ENCODE data around the gene POU2F1.

- TF ChIP-seq CTCF (conservative IDR thresholded peaks at IDR 0.05), result no peak
- no peak for TF ChIP-seq EZH2 (IDR thresholded peaks at IDR 0.05; ENCODE audit: low read depth)
Observed at GRCh38 chr1:167239257-167239656, 18.6 kb downstream of the POU2F1 start.
